ENCODE measurements around the gene ITGB2.

GRCh38 chr21:44927259-44927586 is 6.5 kb upstream of the ITGB2 start:
- TF ChIP-seq CTCF (IDR thresholded peaks at IDR 0.05) (no peak), POLR2A (IDR thresholded peaks at IDR 0.05) (no peak)
